Osteoblast (primary cell): ENCODE data around the gene TBC1D7. TPM values are rescaled to one million over a fixed set of nuclear protein-coding genes. Genes with fewer than 3 reads are reported as not detected.
A peak's percentile ranks its signal among the peaks of the same experiment; 100 is the strongest.

Source experiments
- DNase-seq: peaks from one replicate; pipeline ENCODE4 v3.0.0; 2011; ENCODE audit warnings: low spot score, mixed read lengths; ENCODE audit not compliant: insufficient read length; ENCODE audit errors: missing footprints
- H2AFZ ChIP-seq: 2 replicates; pipeline ENCODE4 v1.6.0; 2011; ENCODE audit warnings: mild to moderate bottlenecking, low read length
- H3K27ac ChIP-seq: 2 replicates; pipeline ENCODE4 v1.5.1; 2011; ENCODE audit warnings: mild to moderate bottlenecking, low read depth, low read length, moderate library complexity
- H3K27me3 ChIP-seq: 2 replicates; pipeline ENCODE4 v1.6.0; 2012; ENCODE audit warnings: mild to moderate bottlenecking, control low read depth, inconsistent platforms, low read length, moderate library complexity; ENCODE audit not compliant: insufficient read depth
- H3K36me3 ChIP-seq: 2 replicates; pipeline ENCODE4 v1.5.1; 2011; ENCODE audit warnings: mild to moderate bottlenecking, low read length, control low read depth, moderate library complexity; ENCODE audit not compliant: insufficient read depth
- H3K4me1 ChIP-seq: 2 replicates; pipeline ENCODE4 v1.5.1; 2011; ENCODE audit warnings: mild to moderate bottlenecking, low read length, control low read depth, moderate library complexity; ENCODE audit not compliant: insufficient read depth
- H3K4me2 ChIP-seq: 2 replicates; pipeline ENCODE4 v1.6.0; 2011; ENCODE audit warnings: mild to moderate bottlenecking, low read length; ENCODE audit not compliant: insufficient read depth
- H3K4me3 ChIP-seq: fragments of 200-600 bp; sonication (generic); 3 replicates; pipeline ENCODE4 v1.5.1; 2012; ENCODE audit warnings: mild to moderate bottlenecking, low read length, inconsistent platforms; ENCODE audit not compliant: insufficient read depth
- H3K79me2 ChIP-seq: 2 replicates; pipeline ENCODE4 v1.6.0; 2012; ENCODE audit warnings: mild to moderate bottlenecking, low read length, control low read depth, inconsistent platforms; ENCODE audit not compliant: insufficient read depth
- H3K9me3 ChIP-seq: 2 replicates; pipeline ENCODE4 v1.5.1; 2011; ENCODE audit warnings: low read depth, low read length, control low read depth
- H4K20me1 ChIP-seq: 2 replicates; pipeline ENCODE4 v1.6.0; 2012; ENCODE audit warnings: mild to moderate bottlenecking, low read length, control low read depth; ENCODE audit not compliant: insufficient read depth
- CTCF ChIP-seq: IDR thresholded peaks from 2 replicates; pipeline ENCODE4 v1.5.1; 2011; ENCODE audit warnings: mild to moderate bottlenecking, low read depth, low read length, moderate library complexity; ENCODE audit errors: extremely low read depth
- total RNA-seq: library from RNA; depleted of rRNA; stranded (reverse); fragments of >200 nt; gene quantifications from 2 replicates; pipeline ENCODE4 v1.2.3, GENCODE V29; 2012

TBC1D7 gene
- total RNA-seq, 1 donor = 18.8 TPM

- no peak overlapping the region for H2AFZ ChIP-seq
- H3K27ac ChIP-seq = no peak overlapping the region
- DNase-seq = no peak
- H3K9me3 ChIP-seq = no peaks in the 10 kb centered on the region
- no peak for TF ChIP-seq CTCF
- no peaks in the 10 kb centered on the region for H3K79me2 ChIP-seq
- no peaks in the 10 kb centered on the region for H3K36me3 ChIP-seq
- no peak overlapping the region for H3K4me3 ChIP-seq
- H3K4me2 ChIP-seq = no peak overlapping the region
- no peaks in the 10 kb centered on the region for H3K27me3 ChIP-seq
- H4K20me1 ChIP-seq = no peaks in the 10 kb centered on the region
- no peaks in the 10 kb centered on the region for H3K4me1 ChIP-seq
Measured at GRCh38 chr6:13346245-13346644, 17.9 kb upstream of the TBC1D7 start.

- no peak for TF ChIP-seq CTCF
- H3K79me2 ChIP-seq = no peaks in the 10 kb centered on the region
- H2AFZ ChIP-seq = no peak overlapping the region
- no peaks in the 10 kb centered on the region for H3K9me3 ChIP-seq
- H3K27me3 ChIP-seq = peaks cover 3% of the 10 kb centered on the region
- H3K27ac ChIP-seq = no peak overlapping the region
- H4K20me1 ChIP-seq = no peaks in the 10 kb centered on the region
- no peaks in the 10 kb centered on the region for H3K4me1 ChIP-seq
- DNase-seq = no peak
- no peaks in the 10 kb centered on the region for H3K36me3 ChIP-seq
- no peak overlapping the region for H3K4me3 ChIP-seq
- no peak overlapping the region for H3K4me2 ChIP-seq
Measured at GRCh38 chr6:13342414-13343019, 14.2 kb upstream of the TBC1D7 start.

- no peak overlapping the region for H2AFZ ChIP-seq
- no peak overlapping the region for H3K4me2 ChIP-seq
- no peaks in the 10 kb centered on the region for H3K4me1 ChIP-seq
- H4K20me1 ChIP-seq = no peaks in the 10 kb centered on the region
- peaks cover 3% of the 10 kb centered on the region for H3K27me3 ChIP-seq
- H3K36me3 ChIP-seq = no peaks in the 10 kb centered on the region
- DNase-seq = no peak
- no peak overlapping the region for H3K27ac ChIP-seq
- H3K4me3 ChIP-seq = no peak overlapping the region
- no peaks in the 10 kb centered on the region for H3K9me3 ChIP-seq
- no peak for TF ChIP-seq CTCF
- no peaks in the 10 kb centered on the region for H3K79me2 ChIP-seq
Measured at GRCh38 chr6:13339863-13340630, 11.7 kb upstream of the TBC1D7 start.

GRCh38 chr6:13338038-13338437 is 9.7 kb upstream of the TBC1D7 start:
- H3K4me1 ChIP-seq = no peaks in the 10 kb centered on the region
- peak overlapping the region; percentile 40 for H2AFZ ChIP-seq
- H3K36me3 ChIP-seq = no peaks in the 10 kb centered on the region
- no peak overlapping the region for H3K4me3 ChIP-seq
- TF ChIP-seq CTCF = no peak
- H3K4me2 ChIP-seq = no peak overlapping the region
- no peak for DNase-seq
- H3K27ac ChIP-seq = no peak overlapping the region
- no peaks in the 10 kb centered on the region for H3K79me2 ChIP-seq
- H3K9me3 ChIP-seq = no peaks in the 10 kb centered on the region
- H4K20me1 ChIP-seq = no peaks in the 10 kb centered on the region
- H3K27me3 ChIP-seq = peaks cover 3% of the 10 kb centered on the region
